MG63 (cell line): Measurements from ENCODE around the gene ADAMTS3. TPM values are rescaled to one million over a fixed set of nuclear protein-coding genes. Genes with fewer than 3 reads are reported as not detected.

Experiments used
- DNase-seq: peaks from one replicate; pipeline ENCODE4 v3.0.0-alpha.2; 2020
- H3K27me3 ChIP-seq: fragments of 250-450 bp; sonication (Bioruptor Pico); 2 replicates; pipeline ENCODE4 v1.5.1; 2020; ENCODE audit warnings: mild to moderate bottlenecking, moderate library complexity
- H3K36me3 ChIP-seq: fragments of 250-450 bp; sonication (Bioruptor Pico); 2 replicates; pipeline ENCODE4 v1.5.1; 2020; ENCODE audit warnings: mild to moderate bottlenecking, moderate library complexity
- H3K4me3 ChIP-seq: fragments of 250-450 bp; sonication (Bioruptor Pico); 2 replicates; pipeline ENCODE4 v1.5.1; 2020; ENCODE audit warnings: mild to moderate bottlenecking, moderate library complexity
- H3K9me3 ChIP-seq: fragments of 250-450 bp; sonication (Bioruptor Pico); 2 replicates; pipeline ENCODE4 v1.5.1; 2020; ENCODE audit warnings: mild to moderate bottlenecking, moderate library complexity
- total RNA-seq: library from RNA; depleted of rRNA; stranded (reverse); fragments of >200 nt; shearing (Covaris generic); gene quantifications from 2 replicates; pipeline ENCODE4 v1.2.3, GENCODE V29; 2014; ENCODE audit warnings: low replicate concordance; rRNA removed

ADAMTS3 gene
- 3.2 and 7.1 TPM in 2 replicates for total RNA-seq

DNA sequence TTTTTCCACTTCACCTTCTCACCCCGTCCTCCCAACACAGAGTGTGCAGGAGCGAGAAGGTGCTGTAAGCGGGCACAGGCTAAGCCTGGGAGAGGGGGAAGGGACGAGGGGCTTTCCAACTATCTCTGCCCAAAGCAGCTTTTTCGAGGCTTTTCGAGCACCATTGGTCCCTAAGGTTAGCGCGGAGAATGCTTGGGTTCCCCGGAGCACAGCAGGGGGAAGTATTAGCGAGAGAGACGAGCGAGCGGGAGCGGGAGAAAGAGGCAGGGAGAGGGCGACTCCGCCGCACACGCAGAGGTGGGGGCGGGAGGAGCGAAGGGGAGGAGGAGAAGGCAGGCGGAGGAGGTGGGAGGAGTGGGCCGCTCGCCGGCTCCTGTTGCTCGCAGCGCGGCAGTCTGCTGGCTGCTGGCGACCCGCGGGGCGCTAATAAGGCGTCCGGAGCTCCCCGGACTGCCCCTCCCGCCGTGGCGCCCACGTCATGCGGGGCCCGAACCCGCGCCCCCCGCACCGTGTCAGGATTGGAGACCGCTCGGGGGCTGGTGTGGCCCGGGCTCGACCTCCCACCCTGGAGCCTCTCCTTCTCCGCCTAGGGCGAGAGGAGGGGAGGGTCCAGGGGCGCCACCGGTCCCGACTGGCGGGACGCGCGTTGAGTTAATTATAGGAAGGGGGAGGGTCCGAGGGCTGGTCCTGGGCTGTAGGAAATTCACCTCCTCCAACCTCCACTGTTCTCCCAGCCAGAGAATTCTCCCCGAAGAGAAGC, at the start of gene ADAMTS3:
Gene ADAMTS3, minus strand, starts transcription at position 263 of the 760 bp plus-strand sequence. CDS start 459 bp downstream, outside the sequence.
- Histone ChIP-seq H3K27me3 (no peaks in the 10 kb centered on the region), H3K9me3 (no peaks in the 10 kb centered on the region), H3K4me3 (peak within 1 kb of the TSS; percentile 67), H3K36me3 (no peaks in the 10 kb centered on the region; the same call in 1 of the 2 replicates)
- DNase-seq, result peak; percentile 82

DNA sequence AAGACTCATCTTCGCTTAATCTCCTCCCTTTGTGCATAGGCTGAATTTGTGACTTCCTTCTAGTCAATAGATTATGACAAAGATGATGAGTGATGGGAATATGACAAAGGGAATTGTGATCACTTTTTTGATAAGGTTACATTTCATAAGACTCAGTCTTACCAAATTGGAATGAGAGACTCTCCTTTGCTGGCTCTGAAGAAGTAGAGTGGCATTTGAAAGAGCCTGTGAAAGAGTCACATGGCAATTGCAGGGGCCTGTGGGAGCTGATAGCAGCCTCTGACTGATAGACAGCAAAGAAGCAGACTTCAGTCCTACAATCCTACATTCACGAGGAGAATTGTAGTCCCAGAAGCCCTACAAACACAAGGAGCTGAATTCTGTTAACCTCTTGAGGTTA, 44.9 kb upstream of the ADAMTS3 start:
- Histone ChIP-seq H3K9me3 (no peaks in the 10 kb centered on the region), H3K27me3 (no peaks in the 10 kb centered on the region), H3K4me3 (no peak overlapping the region), H3K36me3 (no peaks in the 10 kb centered on the region)
- DNase-seq, result no peak

DNA sequence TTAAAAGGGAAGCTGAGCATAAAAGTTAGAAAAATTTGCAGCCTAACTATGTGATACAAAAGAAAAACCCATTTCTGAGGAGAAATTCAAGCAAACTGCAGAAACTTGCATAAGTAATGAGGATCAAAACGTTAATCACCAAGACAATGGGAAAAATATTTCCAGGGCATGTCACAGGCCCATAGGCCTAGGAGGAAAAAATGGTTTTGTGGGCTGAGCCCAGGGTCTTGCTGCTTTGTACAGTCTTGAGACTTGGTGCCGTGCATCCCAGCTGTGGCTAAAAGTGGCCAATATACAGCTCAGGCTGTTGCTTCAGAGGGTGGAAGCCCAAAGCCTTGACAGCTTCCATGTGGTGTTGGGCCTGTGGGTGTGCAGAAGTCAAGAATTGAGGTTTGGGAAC, 37.7 kb upstream of the ADAMTS3 start:
- no peak for DNase-seq
- no peaks in the 10 kb centered on the region for H3K27me3 ChIP-seq
- no peak overlapping the region for H3K4me3 ChIP-seq
- H3K9me3 ChIP-seq, result no peaks in the 10 kb centered on the region
- no peaks in the 10 kb centered on the region for H3K36me3 ChIP-seq

DNA sequence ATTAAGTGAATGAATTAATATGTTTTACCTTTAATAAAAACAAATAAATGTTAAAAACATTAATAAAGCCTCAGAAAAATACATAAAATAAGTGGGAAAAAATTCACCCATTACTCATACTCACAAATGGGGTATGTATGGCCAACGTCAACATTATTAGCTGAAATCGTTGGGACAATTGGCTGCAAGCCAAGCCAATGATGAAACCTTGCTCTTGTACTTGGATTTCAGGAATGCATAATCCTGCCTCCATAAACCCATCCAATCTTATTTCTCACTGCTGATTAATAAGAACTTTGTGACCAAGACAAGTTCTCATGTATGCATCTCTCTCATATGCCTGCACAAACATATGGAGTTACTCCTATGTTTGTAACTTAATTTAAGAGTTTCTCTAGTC, 35.3 kb upstream of the ADAMTS3 start:
- DNase-seq, result peak; percentile 77
- Histone ChIP-seq H3K9me3 (no peaks in the 10 kb centered on the region), H3K4me3 (no peak overlapping the region), H3K36me3 (no peaks in the 10 kb centered on the region), H3K27me3 (no peaks in the 10 kb centered on the region)

DNA sequence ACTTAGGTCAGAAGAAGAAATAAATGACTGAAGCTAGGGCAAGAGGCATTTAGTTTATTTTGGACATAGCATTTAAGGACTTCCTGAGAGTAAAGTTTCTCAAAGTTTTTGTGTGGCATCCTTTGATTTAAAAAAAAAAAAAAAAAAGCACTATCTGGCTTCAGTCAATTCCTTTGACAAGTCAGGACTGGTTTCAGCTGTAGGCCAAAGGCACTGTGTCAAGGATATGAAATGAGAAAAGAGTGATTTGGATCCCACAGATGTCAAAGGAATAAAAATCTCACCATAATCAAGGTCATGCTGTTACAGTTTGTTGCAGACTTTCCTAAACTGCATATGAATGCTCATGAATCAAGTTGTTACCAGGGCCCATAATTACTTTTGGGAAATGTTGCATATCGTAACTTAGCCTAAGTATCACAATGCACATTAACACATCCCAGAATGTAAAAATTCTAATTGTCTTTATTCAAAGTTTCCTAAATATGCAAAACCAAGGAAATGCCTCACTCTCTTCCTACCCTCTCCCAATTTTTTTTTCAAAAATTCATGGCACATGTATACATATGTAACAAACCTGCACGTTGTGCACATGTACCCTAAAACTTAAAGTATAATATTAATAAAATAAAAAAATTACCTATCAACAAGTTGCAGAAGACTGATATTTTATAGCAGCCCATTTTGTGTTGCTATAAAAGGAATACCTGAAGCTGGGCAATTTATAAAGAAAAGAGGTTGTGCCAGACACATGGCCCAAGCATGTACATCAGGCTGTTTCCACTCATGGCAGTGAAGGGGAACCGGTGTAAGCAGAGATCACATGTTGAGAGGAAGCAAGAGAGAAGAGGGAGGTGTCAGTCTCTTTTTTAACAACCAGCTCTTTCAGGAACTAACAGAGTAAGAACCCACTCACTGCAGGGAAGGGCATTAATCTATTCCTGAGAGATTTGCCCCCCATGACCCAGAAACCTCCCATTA, 33.7 kb upstream of the ADAMTS3 start:
- Histone ChIP-seq H3K9me3 (no peaks in the 10 kb centered on the region), H3K4me3 (no peak overlapping the region), H3K36me3 (no peaks in the 10 kb centered on the region), H3K27me3 (no peaks in the 10 kb centered on the region)
- DNase-seq, result no peak

DNA sequence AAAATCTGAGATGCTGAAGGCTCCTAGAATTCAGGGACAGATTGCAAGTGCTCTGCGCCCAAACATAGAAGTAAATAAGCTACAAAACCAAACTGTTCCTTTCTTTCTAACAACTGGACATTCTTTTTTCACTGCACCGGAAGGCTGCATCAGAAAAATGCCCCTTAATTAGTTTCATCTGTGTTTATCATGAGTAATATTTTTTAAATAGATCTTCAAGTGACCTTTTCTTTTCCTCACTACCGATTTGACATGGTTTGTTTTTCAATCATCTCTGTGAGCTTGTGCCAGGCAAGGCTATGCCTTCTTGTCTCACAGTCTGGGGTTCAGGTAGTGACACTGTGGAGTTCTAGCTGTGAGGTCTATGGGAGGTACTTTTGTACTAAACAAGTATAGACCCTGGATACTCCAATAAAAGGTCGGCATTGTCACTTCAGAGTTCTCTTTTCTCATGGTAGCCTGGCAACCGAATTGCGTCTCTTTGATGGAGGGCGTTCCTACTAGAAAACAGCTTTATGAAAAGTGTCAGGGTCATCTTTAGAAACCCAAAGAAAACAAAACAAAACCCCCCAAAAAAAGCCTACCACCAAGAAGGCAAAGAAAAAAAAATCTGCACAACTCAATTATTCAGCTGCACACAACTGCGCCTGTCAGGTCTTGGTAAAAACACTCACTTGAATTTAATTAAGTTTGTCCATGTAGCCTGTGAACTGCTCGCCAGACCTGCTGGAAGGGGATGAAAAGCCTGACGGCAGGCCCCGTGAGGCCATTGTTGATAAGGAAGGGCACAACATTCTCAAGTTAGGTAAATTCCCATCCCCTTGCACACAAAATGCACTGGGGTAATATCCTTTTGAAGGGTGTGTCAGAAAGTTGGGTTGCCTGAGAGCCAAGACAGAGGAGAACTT, 22.8 kb upstream of the ADAMTS3 start:
- Histone ChIP-seq H3K9me3 (no peaks in the 10 kb centered on the region), H3K36me3 (no peaks in the 10 kb centered on the region), H3K4me3 (no peak overlapping the region), H3K27me3 (no peaks in the 10 kb centered on the region)
- DNase-seq, result no peak

DNA sequence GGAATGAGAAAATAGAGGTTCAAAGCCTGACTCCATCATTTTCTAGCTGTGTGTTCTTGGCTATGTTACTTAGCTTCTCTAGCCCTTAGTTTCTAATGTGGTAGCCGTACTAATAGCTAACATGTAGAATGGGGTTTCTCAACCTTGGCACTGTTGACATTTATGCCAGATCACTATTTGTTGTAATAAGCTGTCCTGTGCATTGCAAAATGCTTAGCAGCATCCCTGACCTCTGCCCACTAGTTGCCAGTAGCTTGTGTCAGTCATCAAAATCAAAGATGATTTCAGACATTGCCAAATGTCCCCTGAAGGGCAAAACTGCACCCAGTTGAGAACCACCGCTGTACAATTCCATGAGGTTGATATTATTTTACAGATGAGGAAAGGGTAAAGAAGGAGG, 18.3 kb upstream of the ADAMTS3 start:
- H3K27me3 ChIP-seq, result no peaks in the 10 kb centered on the region
- no peaks in the 10 kb centered on the region for H3K36me3 ChIP-seq
- DNase-seq, result no peak
- no peak overlapping the region for H3K4me3 ChIP-seq
- no peaks in the 10 kb centered on the region for H3K9me3 ChIP-seq

DNA sequence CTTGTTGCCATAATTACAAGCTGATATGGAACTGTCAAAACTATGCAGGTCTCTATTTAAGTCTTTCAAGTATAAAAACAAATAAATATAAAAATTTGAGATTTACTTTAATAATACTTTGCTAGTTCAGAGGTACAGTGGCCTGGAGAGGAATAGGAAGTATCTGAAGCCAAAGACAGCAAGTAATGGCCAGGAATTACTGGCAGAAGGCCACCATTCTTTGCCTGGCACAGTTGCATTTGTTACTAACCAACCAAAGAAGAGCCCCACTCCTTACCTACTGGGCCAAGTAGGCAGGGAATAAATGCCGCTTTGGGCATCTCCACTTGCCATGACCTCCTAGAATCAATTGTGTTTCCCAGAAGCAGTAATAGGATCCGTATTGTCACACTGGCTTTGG, 13.8 kb upstream of the ADAMTS3 start:
- Histone ChIP-seq H3K9me3 (no peaks in the 10 kb centered on the region), H3K36me3 (no peaks in the 10 kb centered on the region), H3K4me3 (no peak overlapping the region), H3K27me3 (no peaks in the 10 kb centered on the region)
- DNase-seq, result peak; percentile 57

DNA sequence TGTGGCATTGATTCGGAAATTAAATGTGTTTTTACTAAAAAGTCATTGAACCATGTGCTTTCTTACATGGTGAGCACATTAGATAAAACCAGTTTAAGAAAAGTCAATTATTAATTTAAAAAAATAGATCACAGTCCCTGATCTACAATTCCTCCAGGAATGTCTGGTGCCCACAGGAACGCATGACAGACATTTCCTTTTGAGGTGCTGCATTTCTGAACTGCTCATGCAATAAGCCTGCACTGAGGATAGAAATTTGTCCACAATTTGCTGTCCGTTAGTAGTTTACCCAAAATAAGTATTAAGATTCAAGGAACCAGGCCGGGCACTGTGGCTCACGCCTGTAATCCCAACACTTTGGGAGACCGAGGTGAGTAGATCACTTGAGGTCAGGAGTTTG, 8.2 kb upstream of the ADAMTS3 start:
- no peaks in the 10 kb centered on the region for H3K36me3 ChIP-seq
- DNase-seq, result no peak
- no peaks in the 10 kb centered on the region for H3K9me3 ChIP-seq
- no peaks in the 10 kb centered on the region for H3K27me3 ChIP-seq
- no peak overlapping the region for H3K4me3 ChIP-seq

DNA sequence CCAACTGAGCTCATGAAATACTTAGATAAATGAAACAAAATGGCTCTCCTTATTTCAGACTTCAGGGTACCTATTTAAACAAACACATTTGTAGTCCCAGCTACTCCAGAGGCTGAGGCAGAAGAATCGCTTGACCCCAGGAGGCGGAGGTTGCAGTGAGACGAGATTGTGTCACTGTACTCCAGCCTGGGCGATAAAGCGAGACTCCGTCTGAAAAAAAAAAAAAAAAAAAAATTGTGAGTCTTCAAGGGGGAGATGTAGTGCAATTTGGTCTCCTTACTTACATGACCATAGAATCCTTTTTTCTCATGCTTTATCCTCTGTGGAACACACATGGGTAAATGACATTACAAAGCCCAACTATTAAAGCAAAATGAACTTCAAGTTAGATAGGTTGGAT, 2.3 kb upstream of the ADAMTS3 start:
- no peak for DNase-seq
- H3K27me3 ChIP-seq, result no peaks in the 10 kb centered on the region
- no peaks in the 10 kb centered on the region for H3K36me3 ChIP-seq
- no peak overlapping the region for H3K4me3 ChIP-seq
- no peaks in the 10 kb centered on the region for H3K9me3 ChIP-seq

DNA sequence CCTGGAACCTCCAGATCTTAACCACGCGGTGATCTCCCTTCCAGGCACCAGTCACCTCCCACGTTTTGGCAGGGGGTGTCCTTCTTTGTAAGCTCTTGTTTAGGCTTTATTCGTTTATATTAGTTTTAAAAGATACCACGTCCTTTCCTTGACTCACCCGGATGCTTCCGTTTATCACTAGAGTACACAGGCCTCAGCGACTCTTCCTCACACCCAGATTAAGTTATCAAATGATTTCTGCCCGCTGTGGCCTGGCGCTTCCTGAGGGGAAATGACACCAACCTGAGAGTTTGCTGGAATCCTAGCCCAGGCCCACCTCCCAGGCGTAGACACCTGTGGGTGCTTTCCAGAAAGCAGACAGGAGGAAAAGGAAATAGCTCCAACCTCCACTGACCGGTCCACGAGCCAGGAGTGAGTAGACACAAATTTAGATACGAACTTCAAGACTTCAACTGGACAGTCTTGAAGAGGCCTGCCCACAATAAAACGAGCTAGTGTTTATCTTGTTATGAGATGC, 756 bp upstream of the ADAMTS3 start:
- peak; percentile 39 for DNase-seq
- Histone ChIP-seq H3K9me3 (no peaks in the 10 kb centered on the region), H3K4me3 (peak overlapping the region; percentile 67), H3K27me3 (no peaks in the 10 kb centered on the region), H3K36me3 (no peaks in the 10 kb centered on the region; the same call in 1 of the 2 replicates)

DNA sequence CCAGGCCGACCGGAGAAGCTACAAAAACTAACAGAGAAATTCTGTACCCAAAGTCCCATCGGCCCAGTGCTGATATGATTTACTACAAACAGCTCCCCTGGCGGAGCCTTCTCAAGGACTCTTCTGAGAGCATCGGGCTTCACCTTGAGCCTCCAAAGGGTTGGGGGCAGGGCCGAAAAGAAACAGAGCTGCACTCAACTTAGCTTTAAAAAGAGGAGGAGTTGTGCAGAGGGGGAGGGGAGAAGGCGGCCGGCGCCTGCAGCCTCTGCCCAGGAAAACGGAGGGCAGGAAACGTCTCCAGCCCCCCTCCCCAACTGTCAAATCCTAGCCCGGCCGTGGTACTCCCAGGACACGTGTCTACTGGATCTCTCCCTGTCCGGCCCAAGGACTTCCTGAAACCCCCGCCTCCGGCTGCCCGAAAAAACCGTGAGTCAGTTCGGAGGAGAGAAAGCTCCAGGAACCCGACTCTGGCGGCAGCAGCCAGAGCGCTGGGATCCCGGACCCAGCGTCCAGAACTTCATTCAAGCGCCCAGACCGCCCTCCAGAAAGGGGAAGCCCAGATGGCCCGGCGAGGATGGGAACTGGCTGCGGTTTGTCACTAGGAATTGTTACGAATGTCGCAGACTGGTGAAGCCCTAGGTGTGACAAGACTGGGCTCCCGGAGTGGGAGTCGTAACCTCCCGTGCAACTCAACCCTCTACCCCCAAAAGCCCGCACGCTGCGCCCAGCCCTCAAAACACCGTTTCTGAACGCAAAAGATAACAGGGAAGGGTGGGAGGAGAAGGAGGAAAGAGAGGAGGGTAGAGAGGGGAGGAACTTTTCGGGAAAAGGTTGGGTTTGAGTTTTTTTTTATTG, 973 bp downstream of the ADAMTS3 start:
- Histone ChIP-seq H3K9me3 (no peaks in the 10 kb centered on the region), H3K36me3 (no peaks in the 10 kb centered on the region; the same call in 1 of the 2 replicates), H3K27me3 (no peaks in the 10 kb centered on the region), H3K4me3 (peak overlapping the region; percentile 67)
- DNase-seq, result peak; percentile 93

DNA sequence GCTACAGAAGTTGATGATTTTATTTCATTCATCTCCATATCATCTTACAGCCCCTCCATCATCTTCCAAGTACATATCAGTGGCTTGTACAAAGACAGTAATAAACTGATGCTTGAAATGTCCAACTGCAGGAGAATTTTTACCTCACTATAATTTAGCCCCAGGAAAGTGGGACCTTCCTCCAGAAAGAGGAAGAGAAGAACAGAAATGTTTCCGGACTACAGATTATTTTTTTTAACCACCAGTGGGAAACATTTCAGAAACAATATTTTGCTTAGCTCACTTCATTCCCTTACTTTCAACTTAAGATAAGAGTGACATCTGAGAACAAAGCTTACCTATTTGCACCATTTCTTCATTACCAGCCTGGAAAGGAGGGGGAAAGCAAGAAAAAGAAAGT, 2.0 kb downstream of the ADAMTS3 start:
- Histone ChIP-seq H3K9me3 (no peaks in the 10 kb centered on the region), H3K27me3 (no peaks in the 10 kb centered on the region), H3K36me3 (peaks cover 2% of the 10 kb centered on the region), H3K4me3 (peak overlapping the region; percentile 67)
- no peak for DNase-seq

DNA sequence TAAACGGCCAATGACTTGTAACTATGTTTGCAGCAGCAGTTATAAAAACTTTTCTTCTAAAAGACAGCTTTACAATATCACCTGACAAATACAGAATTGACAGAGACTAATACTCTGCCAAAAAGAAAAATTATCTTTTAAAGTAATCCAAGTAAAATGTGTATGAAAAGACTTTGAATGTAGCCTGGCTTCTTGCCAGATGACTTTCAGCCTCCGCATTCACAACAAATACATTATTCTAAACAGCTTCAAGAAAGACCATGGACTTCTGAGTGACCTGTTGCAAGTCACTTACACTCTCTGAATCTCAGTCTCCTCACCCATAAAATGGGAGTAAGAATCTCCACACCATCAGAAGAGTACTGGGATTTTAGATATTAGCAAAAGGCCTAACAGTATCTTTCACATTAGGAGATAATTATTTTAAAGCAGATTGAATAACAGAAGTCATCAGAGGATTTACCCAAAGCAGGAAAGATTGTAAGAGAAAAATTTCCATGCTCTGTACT, 2.5 kb downstream of the ADAMTS3 start:
- DNase-seq, result no peak
- Histone ChIP-seq H3K4me3 (peak overlapping the region; percentile 67; the same call in 1 of the 2 replicates), H3K36me3 (peaks cover 4% of the 10 kb centered on the region), H3K27me3 (no peaks in the 10 kb centered on the region), H3K9me3 (no peaks in the 10 kb centered on the region)

DNA sequence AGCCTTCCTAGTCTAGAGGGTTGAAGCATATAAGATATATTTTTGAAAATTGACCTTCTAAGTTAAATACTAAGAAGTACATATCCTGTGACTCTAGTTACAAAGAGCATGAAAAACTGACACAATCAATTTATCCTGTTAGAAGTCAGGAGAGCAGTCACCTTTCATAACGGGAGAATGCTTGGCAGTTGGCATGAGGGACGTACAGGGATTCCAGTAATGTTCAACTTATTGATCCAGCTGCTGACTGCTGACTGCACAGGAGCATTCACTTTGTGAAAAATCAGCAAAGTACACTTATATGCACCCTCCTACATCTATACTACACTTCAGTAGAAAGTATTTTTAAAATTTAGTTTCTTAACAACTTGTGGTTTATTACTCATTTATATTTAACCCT, 4.2 kb downstream of the ADAMTS3 start:
- H3K4me3 ChIP-seq, result no peak overlapping the region
- no peaks in the 10 kb centered on the region for H3K9me3 ChIP-seq
- peaks cover 4% of the 10 kb centered on the region for H3K36me3 ChIP-seq
- no peak for DNase-seq
- no peaks in the 10 kb centered on the region for H3K27me3 ChIP-seq
